Sigmoid colon (tissue), 7 donors: ENCODE measurements around the gene MAP3K2. TPM values are rescaled to one million over a fixed set of nuclear protein-coding genes. Genes with fewer than 3 reads are reported as not detected.

ENCODE experiments used
- DNase-seq: peaks from one replicate; pipeline ENCODE4 v3.0.0-alpha.2; 2019
- H3K27ac ChIP-seq, 4 donors: fragments of 200-600 bp; sonication (generic); one replicate each; pipeline ENCODE4 v1.5.1; 2016 to 2019; ENCODE audit warnings: mild to moderate bottlenecking in 1 of 4
- H3K27me3 ChIP-seq, 3 donors: fragments of 200-600 bp; sonication (generic); one replicate each; pipeline ENCODE4 v1.5.1; 2019; ENCODE audit warnings: mild to moderate bottlenecking in 1 of 3
- H3K36me3 ChIP-seq, 4 donors: fragments of 200-600 bp; sonication (generic); one replicate each; pipeline ENCODE4 v1.5.1; 2016 to 2019
- H3K4me1 ChIP-seq, 4 donors: fragments of 200-600 bp; sonication (generic); one replicate each; pipeline ENCODE4 v1.5.1; 2017 to 2019
- H3K4me3 ChIP-seq, 4 donors: fragments of 200-600 bp; sonication (generic); one replicate each; pipeline ENCODE4 v1.5.1; 2017 to 2019; ENCODE audit warnings: mild to moderate bottlenecking in 2 of 4, moderate library complexity in 1 of 4
- H3K9me3 ChIP-seq, 4 donors: fragments of 200-600 bp in 3 of 4; sonication (generic) in 3 of 4; one replicate each; pipeline versions ENCODE4 v1.5.1 to v1.6.1; 2013 to 2019
- EP300 ChIP-seq, 4 donors: sonication (generic); formaldehyde crosslinking; IDR thresholded peaks; one replicate each; pipeline ENCODE4 v1.6.1; 2017; ENCODE audit warnings: antibody characterized with exemption in 4 of 4
- POLR2A ChIP-seq, 2 donors: fragments of 450-650 bp; IDR thresholded peaks; one replicate each; pipeline ENCODE4 v1.6.1; 2016; ENCODE audit warnings: antibody characterized with exemption in 2 of 2, mild to moderate bottlenecking in 2 of 2, moderate library complexity in 2 of 2
- POLR2AphosphoS5 ChIP-seq, 4 donors: sonication (generic); formaldehyde crosslinking; IDR thresholded peaks; one replicate each; pipeline ENCODE4 v1.6.1; 2017; ENCODE audit warnings: antibody characterized with exemption in 4 of 4
- WGBS, 2 donors: extraction: QIAGEN DNeasy Blood & Tissue Kit; methylation state at CpG; one replicate each; pipeline ENCODE4 v1.1.7; 2013; 5-methylcytosine and 5-hydroxymethylcytosine counted together
- intact Hi-C: fragments of 100-400 bp; cut with DNase I; formaldehyde crosslinking; loops from one replicate; pipeline ENCODE4 v1.15.1; 2023
- polyA plus RNA-seq, 3 donors: library from polyadenylated mRNA; stranded (reverse); fragments of 200-250 nt; gene quantifications; one replicate each; pipeline ENCODE4 v1.2.3, GENCODE V29; 2013
- total RNA-seq, 4 donors: library from RNA; depleted of rRNA; stranded (reverse); fragments of >200 nt; gene quantifications; one replicate each; pipeline ENCODE4 v1.1.0, GENCODE V29; 2016
- TF ChIP-seq, protein P1 (sequence below), 4 experiments: fragments of 450-650 bp in 3 of 4; fragments of 200-600 bp in 1 of 4; IDR thresholded peaks; one replicate each; pipeline ENCODE4 v1.5.1; 2016 to 2019; ENCODE audit warnings: antibody characterized with exemption in 4 of 4, mild to moderate bottlenecking in 3 of 4, moderate library complexity in 2 of 4
- donor health status: healthy with polysubstance abuse.
- donor health status: Bipolar disorder and iron deficiency.
- donor health status: healthy.

MAP3K2 gene
- total and polyA plus RNA-seq, 7 donors = 9.0 to 52.2 (median 39.9) TPM

DNA sequence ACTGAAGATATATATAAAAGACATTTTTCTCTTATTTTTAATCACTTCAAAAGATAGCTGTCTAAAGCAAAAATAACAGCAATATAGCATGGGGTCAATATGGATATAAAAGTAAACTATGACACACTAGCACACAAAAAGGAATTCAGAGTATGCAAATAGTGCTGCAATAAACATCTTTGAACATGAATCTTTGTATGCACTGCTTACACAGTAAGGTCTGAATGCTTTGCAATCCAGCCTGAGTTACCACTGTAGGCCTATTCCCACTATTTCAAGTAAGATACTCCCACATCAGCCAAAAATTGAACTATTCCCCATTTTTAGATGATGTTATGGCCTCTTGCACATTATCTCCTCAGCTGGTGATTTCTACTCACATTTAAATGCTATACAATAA lies 66.5 kb downstream of the MAP3K2 start:
- intact Hi-C loops = no loop called here
- no peaks in the 10 kb centered on the region for H3K27me3 ChIP-seq
- H3K27ac ChIP-seq = no peak overlapping the region
- no peaks in the 10 kb centered on the region for H3K9me3 ChIP-seq
- no peak overlapping the region for H3K4me3 ChIP-seq
- no peak for DNase-seq
- peaks cover 2 to 96% (median 21%) of the 10 kb centered on the region in 4 donors for H3K36me3 ChIP-seq
- no peaks in the 10 kb centered on the region for H3K4me1 ChIP-seq
- no peak for TF ChIP-seq EP300 (IDR thresholded peaks at IDR 0.05)
- TF ChIP-seq, protein P1, sequence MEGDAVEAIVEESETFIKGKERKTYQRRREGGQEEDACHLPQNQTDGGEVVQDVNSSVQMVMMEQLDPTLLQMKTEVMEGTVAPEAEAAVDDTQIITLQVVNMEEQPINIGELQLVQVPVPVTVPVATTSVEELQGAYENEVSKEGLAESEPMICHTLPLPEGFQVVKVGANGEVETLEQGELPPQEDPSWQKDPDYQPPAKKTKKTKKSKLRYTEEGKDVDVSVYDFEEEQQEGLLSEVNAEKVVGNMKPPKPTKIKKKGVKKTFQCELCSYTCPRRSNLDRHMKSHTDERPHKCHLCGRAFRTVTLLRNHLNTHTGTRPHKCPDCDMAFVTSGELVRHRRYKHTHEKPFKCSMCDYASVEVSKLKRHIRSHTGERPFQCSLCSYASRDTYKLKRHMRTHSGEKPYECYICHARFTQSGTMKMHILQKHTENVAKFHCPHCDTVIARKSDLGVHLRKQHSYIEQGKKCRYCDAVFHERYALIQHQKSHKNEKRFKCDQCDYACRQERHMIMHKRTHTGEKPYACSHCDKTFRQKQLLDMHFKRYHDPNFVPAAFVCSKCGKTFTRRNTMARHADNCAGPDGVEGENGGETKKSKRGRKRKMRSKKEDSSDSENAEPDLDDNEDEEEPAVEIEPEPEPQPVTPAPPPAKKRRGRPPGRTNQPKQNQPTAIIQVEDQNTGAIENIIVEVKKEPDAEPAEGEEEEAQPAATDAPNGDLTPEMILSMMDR (IDR thresholded peaks at IDR 0.05) = no peak
- TF ChIP-seq POLR2A (IDR thresholded peaks at IDR 0.05) = no peak
- no peak for TF ChIP-seq POLR2AphosphoS5 (IDR thresholded peaks at IDR 0.05)

DNA sequence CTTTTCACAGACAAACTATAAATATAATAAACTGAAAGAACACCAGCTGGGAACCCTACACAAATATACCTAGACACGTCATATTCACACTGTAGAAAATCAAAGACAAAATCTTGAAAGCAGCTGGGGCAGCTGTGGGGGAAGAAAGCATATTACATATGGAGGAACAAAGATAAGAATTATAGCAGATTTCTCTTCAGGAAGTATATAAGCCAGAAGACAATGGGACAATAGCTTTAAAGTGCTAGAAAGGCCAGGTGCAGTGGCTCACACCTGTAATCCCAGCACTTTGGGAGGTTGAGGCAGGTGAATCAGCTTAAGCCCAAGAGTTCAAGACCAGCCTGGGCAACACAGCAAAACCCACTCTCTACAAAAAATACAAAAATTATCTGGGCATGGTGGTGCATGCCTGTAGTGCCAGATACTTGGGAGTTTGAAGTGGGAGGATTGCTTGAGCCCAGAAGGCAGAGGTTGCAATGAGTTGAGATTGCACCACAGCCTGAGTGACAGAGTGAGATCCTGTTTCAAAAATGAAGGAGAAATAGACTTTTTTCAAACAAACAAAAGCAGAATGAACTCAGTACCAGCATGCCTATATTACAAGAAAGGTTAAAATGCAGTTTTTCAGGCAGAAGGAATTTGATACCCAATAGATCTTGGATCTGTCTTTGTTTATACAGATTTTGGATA lies 67.0 kb downstream of the MAP3K2 start:
- TF ChIP-seq EP300 (IDR thresholded peaks at IDR 0.05) = no peak
- no peak for TF ChIP-seq POLR2A (IDR thresholded peaks at IDR 0.05)
- TF ChIP-seq, protein P1 (IDR thresholded peaks at IDR 0.05) = no peak
- no peak for TF ChIP-seq POLR2AphosphoS5 (IDR thresholded peaks at IDR 0.05)
- Histone ChIP-seq H3K27ac (no peak overlapping the region), H3K4me1 (no peaks in the 10 kb centered on the region), H3K9me3 (no peaks in the 10 kb centered on the region), H3K4me3 (no peak overlapping the region), H3K36me3 (peaks cover 2 to 96% (median 23%) of the 10 kb centered on the region in 4 donors), H3K27me3 (no peaks in the 10 kb centered on the region)
- intact Hi-C loops = no loop called here
- 46 to 90% methylated on average over 1 of the region's 1 CpG for WGBS, 2 donors
- no peak for DNase-seq

DNA sequence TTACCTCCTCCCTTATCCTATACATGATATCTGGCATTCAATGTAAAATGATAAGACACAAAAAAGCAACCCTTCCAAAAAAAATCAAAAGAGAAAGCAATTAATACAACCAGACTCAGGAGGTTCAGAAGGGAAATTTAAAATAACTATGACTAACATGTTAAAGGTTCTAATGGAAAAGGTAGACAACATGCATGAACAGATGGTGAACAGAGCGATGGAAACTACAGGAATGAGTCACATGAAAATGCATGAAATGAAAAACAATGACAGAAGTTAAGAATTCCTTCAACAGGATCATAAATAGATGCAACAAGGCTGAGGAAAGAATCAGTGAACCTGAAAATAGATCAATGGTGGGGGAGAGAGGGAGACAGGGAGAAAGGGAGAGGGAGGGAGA lies 67.7 kb downstream of the MAP3K2 start:
- Histone ChIP-seq H3K36me3 (peaks cover 2 to 96% (median 21%) of the 10 kb centered on the region in 4 donors), H3K9me3 (no peaks in the 10 kb centered on the region), H3K27ac (no peak overlapping the region), H3K4me3 (no peak overlapping the region), H3K4me1 (no peaks in the 10 kb centered on the region), H3K27me3 (no peaks in the 10 kb centered on the region)
- WGBS, 2 donors = 94 to 99% methylated on average over 1 of the region's 1 CpG
- no peak for TF ChIP-seq EP300 (IDR thresholded peaks at IDR 0.05)
- DNase-seq = no peak
- intact Hi-C loops = no loop called here

DNA sequence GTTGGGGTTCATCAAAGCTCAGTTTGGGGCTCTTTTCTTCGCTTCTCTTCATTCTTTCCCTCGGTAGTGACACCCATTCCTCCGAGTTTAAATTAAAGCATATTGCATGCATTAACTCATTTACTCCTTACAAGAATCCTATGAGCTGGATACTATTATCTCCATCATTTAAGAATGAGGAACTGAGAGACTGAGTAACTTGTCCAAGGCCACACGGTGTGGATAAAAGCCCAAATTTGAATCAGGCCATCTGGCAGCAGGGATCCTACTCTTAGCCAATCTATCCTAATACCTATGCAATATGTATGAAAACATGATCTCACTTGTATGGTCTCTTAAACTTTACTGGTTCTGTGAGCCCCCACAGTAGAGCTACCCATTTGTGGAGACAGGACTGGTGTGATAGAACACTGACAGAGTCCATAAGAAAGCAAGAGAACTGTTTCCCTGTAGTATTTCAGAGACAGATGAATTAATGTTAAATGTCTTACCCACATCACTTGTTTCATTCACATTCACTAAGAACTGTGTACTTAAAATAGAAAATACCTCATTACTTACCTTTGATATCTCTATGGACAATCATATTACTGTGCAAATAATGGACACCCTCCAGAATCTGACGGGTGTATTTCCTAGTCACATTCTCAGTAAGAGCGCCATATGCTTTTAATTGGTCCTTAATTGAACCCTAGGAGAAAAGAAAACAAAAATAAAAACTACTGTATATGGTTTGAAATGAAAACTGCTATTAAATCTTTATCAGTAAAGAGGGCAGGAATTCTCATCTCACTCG lies 73.4 kb downstream of the MAP3K2 start:
- no peak overlapping the region for H3K4me3 ChIP-seq
- no peaks in the 10 kb centered on the region for H3K27me3 ChIP-seq
- no peak for DNase-seq
- H3K27ac ChIP-seq = no peak overlapping the region
- H3K9me3 ChIP-seq = no peaks in the 10 kb centered on the region
- intact Hi-C loops = no loop called here
- no peaks in the 10 kb centered on the region for H3K4me1 ChIP-seq
- WGBS, 2 donors = 80 to 88% methylated on average over 7 of the region's 7 CpGs
- TF ChIP-seq POLR2AphosphoS5 (IDR thresholded peaks at IDR 0.05) = no peak
- no peak for TF ChIP-seq POLR2A (IDR thresholded peaks at IDR 0.05)
- TF ChIP-seq, protein P1 (IDR thresholded peaks at IDR 0.05) = no peak
- no peak for TF ChIP-seq EP300 (IDR thresholded peaks at IDR 0.05)
- H3K36me3 ChIP-seq = peaks cover 9 to 99% (median 30%) of the 10 kb centered on the region in 4 donors

DNA sequence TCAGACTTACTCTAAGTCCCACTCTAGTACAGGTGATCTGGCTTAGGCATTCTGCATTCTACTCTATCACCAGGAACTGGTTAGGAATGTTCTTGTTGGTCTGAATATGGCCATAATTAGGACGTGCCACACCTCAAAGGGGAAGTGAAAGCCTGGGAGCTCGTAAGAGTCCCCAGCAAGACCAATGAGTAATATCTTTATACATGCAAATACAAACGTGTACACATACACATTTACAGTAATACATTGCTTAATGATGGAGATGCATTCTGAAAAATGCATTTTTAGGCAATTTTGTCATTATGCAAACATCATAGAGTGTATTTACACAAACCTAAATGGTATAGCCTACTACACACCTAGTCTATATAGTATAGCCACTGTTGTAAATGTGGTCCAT lies 74.4 kb downstream of the MAP3K2 start:
- Histone ChIP-seq H3K27ac (no peak overlapping the region), H3K9me3 (no peaks in the 10 kb centered on the region), H3K4me3 (no peak overlapping the region), H3K36me3 (peaks cover 9 to 95% (median 32%) of the 10 kb centered on the region in 4 donors), H3K27me3 (no peaks in the 10 kb centered on the region), H3K4me1 (no peaks in the 10 kb centered on the region)
- 15 to 50% methylated on average over 3 of the region's 3 CpGs for WGBS, 2 donors
- TF ChIP-seq POLR2A (IDR thresholded peaks at IDR 0.05) (no peak), EP300 (IDR thresholded peaks at IDR 0.05) (no peak)
- DNase-seq = no peak
- intact Hi-C loops = no loop called here
